ENCODE data around the gene COTL1.

COTL1 gene

GRCh38 chr16:84547546-84548061, 70.3 kb downstream of the COTL1 start:
- DNase-seq, result no peak

GRCh38 chr16:84546669-84547545, 71.0 kb downstream of the COTL1 start:
- no peak for DNase-seq

- no peak for DNase-seq
These were observed 72.7 kb downstream of the COTL1 start for GRCh38 chr16:84545114-84545737.

- DNase-seq, result no peak
These were observed 73.7 kb downstream of the COTL1 start for GRCh38 chr16:84544031-84544773.

- no peak for DNase-seq
These were observed 74.6 kb downstream of the COTL1 start for GRCh38 chr16:84543253-84543652.

- no peak for DNase-seq
These were observed 75.7 kb downstream of the COTL1 start for GRCh38 chr16:84541999-84542817.

- DNase-seq, result no peak
These were observed 77.7 kb downstream of the COTL1 start for GRCh38 chr16:84540194-84540593.

- DNase-seq, result no peak
These were observed 79.5 kb downstream of the COTL1 start for GRCh38 chr16:84538222-84538840.

GRCh38 chr16:84537491-84538151, 80.3 kb downstream of the COTL1 start:
- DNase-seq, result no peak

GRCh38 chr16:84535851-84536250, 82.0 kb downstream of the COTL1 start:
- no peak for DNase-seq

GRCh38 chr16:84535408-84535807, 82.5 kb downstream of the COTL1 start:
- DNase-seq, result no peak

- no peak for DNase-seq
These were observed 83.1 kb downstream of the COTL1 start for GRCh38 chr16:84534815-84535214.

- DNase-seq, result no peak
These were observed 84.9 kb downstream of the COTL1 start for GRCh38 chr16:84532855-84533486.

GRCh38 chr16:84532291-84532724, 85.6 kb downstream of the COTL1 start:
- no peak for DNase-seq

GRCh38 chr16:84531671-84532111, 86.2 kb downstream of the COTL1 start:
- DNase-seq, result no peak

- no peak for DNase-seq
These were observed 87.3 kb downstream of the COTL1 start for GRCh38 chr16:84530590-84530989.

- DNase-seq, result no peak
These were observed 88.3 kb downstream of the COTL1 start for GRCh38 chr16:84529607-84530006.

- DNase-seq, result no peak
These were observed 89.6 kb downstream of the COTL1 start for GRCh38 chr16:84528322-84528721.

GRCh38 chr16:84527532-84528269, 90.2 kb downstream of the COTL1 start:
- DNase-seq, result peak in 1 of 2 donors; percentile 27

Measured in CD4-positive, alpha-beta T cell treated with Interleukin-4 for 1 hour (primary cell).